HepG2 (cell line): ENCODE data around the gene CCND1. TPM values are rescaled to one million over a fixed set of nuclear protein-coding genes. Genes with fewer than 3 reads are reported as not detected.

Experiments
- CCAR2 ChIP-seq: fragments of 200-400 bp; formaldehyde crosslinking; optimal IDR thresholded peaks from 2 replicates; pipeline ENCODE3; 2018; ENCODE audit warnings: low read depth, mild to moderate bottlenecking, low read length, moderate library complexity
- CCDC6 ChIP-seq: sonication (generic); formaldehyde crosslinking; IDR thresholded peaks from 2 replicates; pipeline ENCODE4 v1.8.1; 2022; ENCODE audit warnings: mild to moderate bottlenecking, missing genetic modification reagents, moderate library complexity
- E2F1 ChIP-seq: sonication (generic); formaldehyde crosslinking; IDR thresholded peaks from 2 replicates; pipeline ENCODE4 v1.5.0; 2020; ENCODE audit warnings: missing genetic modification reagents
- FOXA3 ChIP-seq: IDR thresholded peaks from 2 replicates; pipeline ENCODE4 v1.6.1; 2016; ENCODE audit warnings: missing genetic modification reagents, missing compliant biosample characterization
- HDAC2 ChIP-seq: sonication (generic); formaldehyde crosslinking; IDR thresholded peaks from 2 replicates; pipeline ENCODE4 v1.4.0; 2020; ENCODE audit warnings: missing genetic modification reagents
- HNRNPH1 ChIP-seq: fragments of 200-400 bp; formaldehyde crosslinking; optimal IDR thresholded peaks from 2 replicates; pipeline ENCODE3; 2017; ENCODE audit warnings: mild to moderate bottlenecking, low read depth, low read length
- HOXA7 ChIP-seq: sonication (generic); formaldehyde crosslinking; IDR thresholded peaks from 2 replicates; pipeline ENCODE4 v1.8.1; 2022; ENCODE audit warnings: mild to moderate bottlenecking, missing genetic modification reagents, moderate library complexity
- KMT2B ChIP-seq: IDR thresholded peaks from 2 replicates; pipeline ENCODE4 v1.6.1; 2016; ENCODE audit warnings: missing genetic modification reagents, missing compliant biosample characterization
- NPAS2 ChIP-seq: sonication (generic); formaldehyde crosslinking; IDR thresholded peaks from 2 replicates; pipeline ENCODE4 v1.8.0; 2022; ENCODE audit warnings: mild to moderate bottlenecking, missing genetic modification reagents, borderline replicate concordance
- NR2F1 ChIP-seq, 2 experiments: fragments of 450-650 bp in 1 of 2; formaldehyde crosslinking in 1 of 2; IDR thresholded peaks; 2 replicates each; pipeline versions ENCODE4 v1.5.0 to v1.6.1; 2016 to 2020; ENCODE audit warnings: mild to moderate bottlenecking in 1 of 2, missing compliant biosample characterization in 1 of 2, missing genetic modification reagents in 1 of 2, moderate library complexity in 1 of 2
- PBX3 ChIP-seq: sonication (generic); formaldehyde crosslinking; IDR thresholded peaks from 2 replicates; pipeline ENCODE4 v1.8.1; 2023; ENCODE audit warnings: missing genetic modification reagents, inconsistent platforms, borderline replicate concordance
- SAFB2 ChIP-seq: sonication (generic); formaldehyde crosslinking; IDR thresholded peaks from 2 replicates; pipeline ENCODE4 v1.5.1; 2020; ENCODE audit warnings: missing genetic modification reagents, low read depth, mild to moderate bottlenecking, borderline replicate concordance
- SMAD9 ChIP-seq: sonication (generic); formaldehyde crosslinking; IDR thresholded peaks from 2 replicates; pipeline ENCODE4 v1.5.1; 2020; ENCODE audit warnings: mild to moderate bottlenecking, missing genetic modification reagents
- TCF7L2 ChIP-seq: IDR thresholded peaks from 2 replicates; pipeline ENCODE4 v1.6.1; 2011; ENCODE audit warnings: mild to moderate bottlenecking, low read depth, low read length, moderate library complexity
- TOE1 ChIP-seq: sonication (generic); formaldehyde crosslinking; IDR thresholded peaks from 2 replicates; pipeline ENCODE4 v1.4.0; 2020; ENCODE audit warnings: mild to moderate bottlenecking, missing genetic modification reagents
- ZBTB1 ChIP-seq: sonication (generic); formaldehyde crosslinking; IDR thresholded peaks from 2 replicates; pipeline ENCODE4 v1.4.0; 2020; ENCODE audit warnings: missing genetic modification reagents, borderline replicate concordance
- ZBTB10 ChIP-seq: sonication (generic); formaldehyde crosslinking; IDR thresholded peaks from 2 replicates; pipeline ENCODE4 v1.4.0; 2020; ENCODE audit warnings: missing genetic modification reagents, borderline replicate concordance
- ZFYVE20 ChIP-seq: sonication (generic); formaldehyde crosslinking; IDR thresholded peaks from 2 replicates; pipeline ENCODE4 v1.8.0; 2023; ENCODE audit warnings: low read depth, mild to moderate bottlenecking, moderate library complexity, missing genetic modification reagents, borderline replicate concordance
- ZNF20 ChIP-seq: sonication (generic); formaldehyde crosslinking; IDR thresholded peaks from 2 replicates; pipeline ENCODE4 v1.4.0; 2020; ENCODE audit warnings: mild to moderate bottlenecking, moderate library complexity, missing genetic modification reagents
- ZNF496 ChIP-seq: sonication (generic); formaldehyde crosslinking; IDR thresholded peaks from 2 replicates; pipeline ENCODE4 v1.8.1; 2023; ENCODE audit warnings: mild to moderate bottlenecking, moderate library complexity, missing genetic modification reagents; ENCODE audit not compliant: insufficient replicate concordance
- ZNF605 ChIP-seq: sonication (generic); formaldehyde crosslinking; IDR thresholded peaks from 2 replicates; pipeline ENCODE4 v1.8.0; 2022; ENCODE audit warnings: mild to moderate bottlenecking, missing genetic modification reagents
- ZNF703 ChIP-seq: sonication (generic); formaldehyde crosslinking; IDR thresholded peaks from 2 replicates; pipeline ENCODE4 v1.5.1; 2020; ENCODE audit warnings: missing genetic modification reagents, mild to moderate bottlenecking, moderate library complexity, borderline replicate concordance
- ZNF713 ChIP-seq: sonication (generic); formaldehyde crosslinking; IDR thresholded peaks from 2 replicates; pipeline ENCODE4 v1.4.0; 2020; ENCODE audit warnings: mild to moderate bottlenecking, missing genetic modification reagents
- ZNF773 ChIP-seq: sonication (generic); formaldehyde crosslinking; IDR thresholded peaks from 2 replicates; pipeline ENCODE4 v1.4.0; 2020; ENCODE audit warnings: missing genetic modification reagents, borderline replicate concordance
- ZNF776 ChIP-seq: sonication (generic); formaldehyde crosslinking; IDR thresholded peaks from 2 replicates; pipeline ENCODE4 v1.4.0; 2020; ENCODE audit warnings: mild to moderate bottlenecking, missing genetic modification reagents
- polyA plus RNA-seq, 8 experiments: library from polyadenylated mRNA; depleted of rRNA in 3 of 8; stranded (reverse) in 7 of 8; unstranded in 1 of 8; fragments of >200 nt; fragmentation: Illumina TruSeq in 4 of 8; extraction: Trizol in 4 of 8; gene quantifications; 2 replicates each; pipeline versions ENCODE4 v1.2.1 to v1.2.3, GENCODE V29; 2011 to 2016; ENCODE audit warnings: low read depth in 4 of 8, missing spikeins in 1 of 8, mixed read lengths in 1 of 8; ENCODE audit not compliant: insufficient read depth in 1 of 8
- total RNA-seq, 5 experiments: library from RNA; depleted of rRNA; stranded (reverse); fragments of >200 nt; fragmentation: Illumina TruSeq; extraction: Trizol; gene quantifications; 2 replicates each; pipeline ENCODE4 v1.2.3, GENCODE V29; 2016; ENCODE audit warnings: low read depth in 1 of 5

CCND1 gene
- total and polyA plus RNA-seq, 2 of the 13 experiments (the other 11 are each of a cell fraction or from before 2014, with no cell fraction given): 107 to 136 TPM

GRCh38 chr11:69700278-69701140, 59.6 kb downstream of the CCND1 start (continued):
- TF ChIP-seq E2F1 (CRISPR knock-in tag) (no peak), NR2F1 (CRISPR knock-in tag; IDR thresholded peaks at IDR 0.05) (0 out of 4 replicates have a peak, but pooled peaks have one; percentile 7 to 28), FOXA3 (peak; percentile 52; the same call in 1 of the 2 replicates), ZNF773 (CRISPR knock-in tag) (no peak), ZNF20 (no peak), CCAR2 (no peak), ZNF703 (CRISPR knock-in tag) (no peak), SAFB2 (CRISPR knock-in tag) (no peak), ZNF713 (CRISPR knock-in tag) (no peak), HNRNPH1 (no peak), ZNF776 (CRISPR knock-in tag) (no peak), PBX3 (CRISPR knock-in tag) (no peak), ZNF496 (CRISPR knock-in tag) (no peak), KMT2B (no peak), NPAS2 (CRISPR knock-in tag) (no peak), ZNF605 (no peak), TCF7L2 (no peak), TOE1 (CRISPR knock-in tag) (no peak), HOXA7 (CRISPR knock-in tag) (no peak), ZBTB1 (no peak), ZBTB10 (CRISPR knock-in tag) (no peak), SMAD9 (CRISPR knock-in tag) (no peak), ZFYVE20 (CRISPR knock-in tag) (no peak), CCDC6 (CRISPR knock-in tag) (no peak), HDAC2 (CRISPR knock-in tag) (peak; percentile 78)
